GM12878 (cell line): ENCODE results near the gene EMSY. TPM values are rescaled to one million over a fixed set of nuclear protein-coding genes. Genes with fewer than 3 reads are reported as not detected.

ENCODE experiments used
- ATAC-seq: fragments of 200-7000 bp; cut with Tn5 transposase; 3 replicates; pipeline ENCODE4 v1.9.1; 2020; ENCODE audit warnings: mild to moderate bottlenecking, moderate library complexity
- BruUV-seq: library from RNA; stranded (reverse); fragments of 400-500 nt; replicated peaks from 2 replicates; lab custom pipeline; 2021; lab: Mats Ljungman, UMichigan
- CTCF ChIA-PET: fragments of 300-600 bp; sonication (Branson Sonifier 250); formaldehyde crosslinking; extraction: SDS; loops from one replicate; lab custom pipeline; 2021; ENCODE audit warnings: inconsistent platforms; lab: Yijun Ruan, JAX
- POLR2A ChIA-PET: fragments of 350-600 bp; formaldehyde crosslinking; extraction: SDS; loops from one replicate; lab custom pipeline; 2021; ENCODE audit warnings: inconsistent platforms; lab: Charles Lee
- RAD21 ChIA-PET: fragments of 300-600 bp; sonication (Branson Sonifier 250); formaldehyde crosslinking; loops from one replicate; lab custom pipeline; 2023; ENCODE audit warnings: antibody characterized with exemption; ENCODE audit not compliant: unreplicated experiment; lab: Charles Lee
- SMC1A ChIA-PET: fragments of 300-600 bp; sonication (Branson Sonifier 250); formaldehyde crosslinking; loops from one replicate; lab custom pipeline; 2023; ENCODE audit not compliant: unreplicated experiment, uncharacterized antibody; lab: Charles Lee
- DNase-seq: peaks from one replicate; pipeline ENCODE4 v3.0.0-alpha.2; 2011; ENCODE audit warnings: low read depth, low spot score
- FAIRE-seq: peaks from 3 replicates; lab custom pipeline; 2011; peaks lifted over from hg19 to GRCh38; lab: Jason Lieb, UNC
- H2AFZ ChIP-seq: 2 replicates; pipeline ENCODE4 v1.6.0; 2011; ENCODE audit warnings: low read depth, low read length, control low read depth; ENCODE audit not compliant: control insufficient read depth
- H3K27ac ChIP-seq: 2 replicates; pipeline ENCODE4 v1.5.1; 2011; ENCODE audit warnings: control low read depth; ENCODE audit not compliant: control insufficient read depth, insufficient read depth
- H3K27me3 ChIP-seq, 2 experiments: replicated peaks in 1 of 2; 2 replicates each; pipeline versions ENCODE4 v1.6.0 to v1.6.1; 2011; ENCODE audit warnings: low read length in 1 of 2; ENCODE audit not compliant: control insufficient read depth in 2 of 2, insufficient read depth in 2 of 2
- H3K36me3 ChIP-seq, 2 experiments: 2 replicates each; pipeline ENCODE4 v1.5.1; 2011; ENCODE audit warnings: low read length in 1 of 2; ENCODE audit not compliant: control insufficient read depth in 2 of 2, insufficient read depth in 2 of 2
- H3K4me1 ChIP-seq: 2 replicates; pipeline ENCODE4 v1.6.1; 2011; ENCODE audit warnings: mild to moderate bottlenecking, low read length, moderate library complexity, mixed read lengths; ENCODE audit not compliant: control insufficient read depth, insufficient read depth
- H3K4me2 ChIP-seq: 2 replicates; pipeline ENCODE4 v1.6.0; 2011; ENCODE audit warnings: control low read depth; ENCODE audit not compliant: control insufficient read depth, insufficient read depth
- H3K4me3 ChIP-seq: fragments of 200-600 bp; sonication (generic); 2 replicates; pipeline ENCODE4 v1.5.1; 2016
- H3K79me2 ChIP-seq: 2 replicates; pipeline ENCODE4 v1.6.0; 2011; ENCODE audit warnings: low read length; ENCODE audit not compliant: control insufficient read depth, insufficient read depth
- H3K9ac ChIP-seq: 2 replicates; pipeline ENCODE4 v1.8.0; 2011; ENCODE audit warnings: low read length, control low read depth, mixed read lengths; ENCODE audit not compliant: control insufficient read depth, insufficient read depth
- H3K9me3 ChIP-seq: replicated peaks from 3 replicates; pipeline ENCODE4 v1.5.1; 2011; ENCODE audit warnings: mild to moderate bottlenecking, low read length; ENCODE audit not compliant: control insufficient read depth, insufficient read depth
- H4K20me1 ChIP-seq: 2 replicates; pipeline ENCODE4 v1.6.0; 2011; ENCODE audit not compliant: control insufficient read depth, insufficient read depth
- ATF7 ChIP-seq: fragments of 450-650 bp; IDR thresholded peaks from 2 replicates; pipeline ENCODE4 v1.6.1; 2016; ENCODE audit warnings: low read depth, mild to moderate bottlenecking
- HCFC1 ChIP-seq: fragments of 150-350 bp; IDR thresholded peaks from 2 replicates; pipeline ENCODE4 v1.6.1; 2014; ENCODE audit warnings: low read length
- POU2F2 ChIP-seq: IDR thresholded peaks from 3 replicates; pipeline ENCODE4 v1.6.1; 2011; ENCODE audit warnings: low read depth, mild to moderate bottlenecking, low read length, borderline replicate concordance
- SKIL ChIP-seq: fragments of 450-650 bp; IDR thresholded peaks from 2 replicates; pipeline ENCODE4 v1.6.1; 2017; ENCODE audit warnings: mild to moderate bottlenecking, low read depth, inconsistent platforms; ENCODE audit not compliant: poor library complexity, severe bottlenecking
- SPI1 ChIP-seq: IDR thresholded peaks from 2 replicates; pipeline ENCODE4 v1.6.1; 2011; ENCODE audit warnings: low read depth, mild to moderate bottlenecking, low read length, moderate library complexity, borderline replicate concordance; ENCODE audit not compliant: insufficient read depth
- SRF ChIP-seq, 2 experiments: IDR thresholded peaks; 2 replicates each; pipeline ENCODE4 v1.6.1; 2011; ENCODE audit warnings: low read depth in 2 of 2, low read length in 2 of 2, mild to moderate bottlenecking in 1 of 2, moderate library complexity in 1 of 2
- WRNIP1 ChIP-seq: IDR thresholded peaks from 2 replicates; pipeline ENCODE4 v1.6.1; 2011; ENCODE audit warnings: low read depth, low read length, improper control_type of control experiment, borderline replicate concordance
- ZBED1 ChIP-seq: IDR thresholded peaks from 2 replicates; pipeline ENCODE4 v1.6.1; 2016; ENCODE audit warnings: borderline replicate concordance
- WGBS: methylation state at CpG from one replicate; pipeline ENCODE4 v1.1.6; 2016; ENCODE audit warnings: low lambda C conversion rate; ENCODE audit not compliant: insufficient replicate concordance, insufficient coverage; ENCODE audit errors: missing lambda C conversion rate; 5-methylcytosine and 5-hydroxymethylcytosine counted together
- in situ Hi-C: fragments of 300-500 bp; cut with MboI; formaldehyde crosslinking; loops from 9 replicates; pipeline ENCODE4 v1.14.3; 2018; ENCODE audit warnings: mixed read lengths
- intact Hi-C: fragments of 100-400 bp; cut with micrococcal nuclease; formaldehyde crosslinking; loops from one replicate; pipeline ENCODE4 v1.14.2; 2022; ENCODE audit not compliant: unreplicated experiment
- polyA plus RNA-seq, 11 experiments: library from polyadenylated mRNA; depleted of rRNA in 4 of 11; unstranded in 6 of 11; stranded (reverse) in 5 of 11; fragments of >200 nt; fragmentation: Nextera tagmentation in 4 of 11; fragmentation: Illumina TruSeq in 1 of 11; extraction: Ambion mirVana in 4 of 11; extraction: Trizol in 1 of 11; gene quantifications; 1 replicate in 1 of 11; 2 replicates in 10 of 11; pipeline versions ENCODE4 v1.2.1 to v1.2.3, GENCODE V29; 2011 to 2016; ENCODE audit warnings: inconsistent platforms in 2 of 11, missing spikeins in 2 of 11, low read depth in 1 of 11
- total RNA-seq, 4 experiments: library from RNA; depleted of rRNA in 3 of 4; stranded (reverse); fragments of >200 nt in 3 of 4; fragmentation: Illumina TruSeq in 1 of 4; extraction: Trizol in 1 of 4; gene quantifications; 2 replicates each; pipeline versions ENCODE4 v1.2.1 to v1.2.3, GENCODE V29; 2013 to 2021

EMSY gene
- total and polyA plus RNA-seq, 10 of the 15 experiments (the other 5 are each of a cell fraction or from before 2014, with no cell fraction given): 9.3 to 26.9 (median 13.0) TPM

DNA sequence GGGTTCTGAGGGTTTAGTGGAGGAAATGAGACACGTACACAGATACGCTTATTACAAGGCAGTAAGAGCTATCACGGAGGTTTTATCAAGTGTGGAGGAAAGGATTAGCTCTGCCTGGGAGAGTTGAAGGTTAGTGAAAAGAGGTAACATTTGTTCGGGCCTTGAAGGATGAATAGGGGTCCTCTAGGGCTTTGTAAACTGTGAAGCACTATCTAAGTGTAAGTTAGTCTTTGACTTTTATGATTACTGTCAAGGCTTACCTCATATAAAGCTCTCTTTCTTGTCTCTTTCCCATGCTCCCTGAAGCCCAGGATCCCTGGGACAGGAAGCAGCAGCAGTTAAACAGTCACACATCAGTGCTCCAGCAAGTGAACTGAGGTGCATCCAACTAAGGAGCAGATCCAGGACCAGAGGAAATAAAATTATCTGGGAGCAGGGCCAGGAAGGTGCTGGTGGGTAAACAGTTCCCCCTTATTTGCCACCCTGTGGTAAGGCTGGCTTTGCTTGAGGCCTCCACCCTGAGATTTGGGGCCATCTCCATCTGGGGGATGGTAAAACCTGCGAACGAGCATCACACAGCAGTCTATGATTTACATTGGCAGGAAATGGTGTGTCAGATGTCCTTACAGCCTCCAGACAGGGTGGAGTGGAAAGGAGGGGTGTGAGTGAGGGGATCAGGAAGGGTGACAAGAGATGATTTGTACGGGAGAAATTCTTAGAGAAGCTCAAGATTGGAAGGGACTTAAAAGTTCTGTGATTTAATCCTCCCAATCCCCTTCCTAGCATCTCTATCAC lies 36.5 kb upstream of the EMSY start:
- Histone ChIP-seq H3K27ac (no peak overlapping the region), H3K4me3 (no peak overlapping the region), H2AFZ (no peak overlapping the region), H4K20me1 (no peaks in the 10 kb centered on the region), H3K27me3 (no peaks in the 10 kb centered on the region; a peak in 2 of 4 replicates), H3K4me1 (no peaks in the 10 kb centered on the region), H3K4me2 (no peak overlapping the region), H3K9me3 (no peaks in the 10 kb centered on the region), H3K9ac (no peak overlapping the region), H3K79me2 (no peaks in the 10 kb centered on the region), H3K36me3 (no peaks in the 10 kb centered on the region)
- ATAC-seq (no peak), DNase-seq (no peak), FAIRE-seq (no peak)
- 46% methylated on average over 7 of the region's 7 CpGs for WGBS
- SMC1A ChIA-PET: no interaction called here
- CTCF ChIA-PET: interaction anchor here (0.6 kb wide), 1 partner anchor 613 kb away, joined by 3 read pairs; no protein-coding TSS in a partner anchor
- RAD21 ChIA-PET: interaction anchor here (1.2 kb wide), 1 partner anchor 190 kb away, joined by 4 read pairs; no protein-coding TSS in a partner anchor
- TF ChIP-seq HCFC1: no peak
- no peak for TF ChIP-seq ATF7
- TF ChIP-seq POU2F2: no peak
- no peak for TF ChIP-seq SRF (IDR thresholded peaks at IDR 0.05; ENCODE audit: low read depth in 2 of 2, low read length in 2 of 2)
- intact Hi-C loops: no loop called here
- BruUV-seq: no TSS peak
- POLR2A ChIA-PET: no interaction called here
- in situ Hi-C loops: no loop called here

DNA sequence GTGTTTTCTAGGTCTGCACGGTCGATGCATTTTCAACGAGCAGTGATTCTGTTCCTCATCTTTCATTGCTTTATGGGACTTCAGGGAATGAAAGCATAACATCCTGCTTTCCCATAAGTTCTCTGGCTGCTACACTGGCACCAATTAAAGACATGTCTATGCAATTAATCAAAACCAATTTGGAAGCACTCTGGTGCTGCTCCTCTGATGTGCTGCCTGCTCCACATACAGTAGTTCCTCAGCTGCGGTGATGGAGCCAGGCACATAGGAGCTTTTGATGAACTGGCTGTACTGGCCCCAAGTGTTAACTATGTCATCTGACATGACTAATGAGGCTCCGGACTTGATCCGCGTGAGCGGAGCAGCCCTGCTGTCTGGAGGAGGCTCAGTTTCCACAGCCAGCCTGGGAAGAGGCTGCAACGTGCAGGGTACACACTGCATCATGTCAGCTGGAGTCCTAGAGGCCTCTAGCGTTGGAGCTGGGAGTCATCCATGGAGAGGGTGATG lies 33.9 kb upstream of the EMSY start:
- in situ Hi-C loops (no loop called here), intact Hi-C loops (no loop called here)
- Histone ChIP-seq H3K9me3 (no peaks in the 10 kb centered on the region), H3K36me3 (no peaks in the 10 kb centered on the region), H3K4me1 (no peaks in the 10 kb centered on the region), H3K9ac (no peak overlapping the region), H3K79me2 (no peaks in the 10 kb centered on the region), H3K4me3 (no peak overlapping the region), H3K4me2 (no peak overlapping the region), H2AFZ (no peak overlapping the region), H3K27me3 (no peaks in the 10 kb centered on the region; a peak in 2 of 4 replicates), H3K27ac (no peak overlapping the region), H4K20me1 (no peaks in the 10 kb centered on the region)
- SMC1A ChIA-PET: no interaction called here
- POLR2A ChIA-PET: no interaction called here
- FAIRE-seq (no peak), DNase-seq (no peak), ATAC-seq (no peak)
- BruUV-seq: no TSS peak
- 67% methylated on average over 10 of the region's 10 CpGs for WGBS
- CTCF ChIA-PET: interaction anchor here (1.2 to 1.4 kb wide), 2 partner anchors 9 to 14 kb away, joined by 3 to 4 read pairs; no protein-coding TSS in a partner anchor
- TF ChIP-seq WRNIP1: no peak
- TF ChIP-seq SPI1: no peak
- TF ChIP-seq ZBED1: no peak
- TF ChIP-seq SKIL: no peak
- RAD21 ChIA-PET: no interaction called here
